ENCODE data around the gene PHLDA3. TPM values are rescaled to one million over a fixed set of nuclear protein-coding genes. Genes with fewer than 3 reads are reported as not detected.

The PHLDA3 gene
- total RNA-seq, 1 donor from 2014 or later: 0.18 TPM

GRCh38 chr1:201463071-201463552 is 5.9 kb downstream of the PHLDA3 start:
- Mint-ChIP-seq H3K27ac (no peak overlapping the region), H3K36me3 (ENCODE audit: low read depth) (no peaks in the 10 kb centered on the region), H3K4me1 (no peaks in the 10 kb centered on the region), H3K9me3 (no peaks in the 10 kb centered on the region), H3K4me3 (no peak overlapping the region), H3K27me3 (peaks cover 12% of the 10 kb centered on the region)
- ChIA-PET CTCF (no interaction called here), POLR2A (no interaction called here)
- intact Hi-C loops (cut with micrococcal nuclease): no loop called here
- TF ChIP-seq CTCF (IDR thresholded peaks at IDR 0.05): no peak
- ATAC-seq (ENCODE audit: low read depth) (no peak), DNase-seq (no peak)

- Mint-ChIP-seq H3K4me1 (no peaks in the 10 kb centered on the region), H3K9me3 (no peaks in the 10 kb centered on the region), H3K36me3 (ENCODE audit: low read depth) (no peaks in the 10 kb centered on the region), H3K4me3 (no peak overlapping the region), H3K27me3 (peaks cover 5% of the 10 kb centered on the region), H3K27ac (no peak overlapping the region)
- no peak for TF ChIP-seq CTCF (IDR thresholded peaks at IDR 0.05)
- ATAC-seq (ENCODE audit: low read depth): no peak
- POLR2A ChIA-PET: no interaction called here
- CTCF ChIA-PET: no interaction called here
- intact Hi-C loops (cut with micrococcal nuclease): no loop called here
- DNase-seq: no peak
These were observed 7.1 kb downstream of the PHLDA3 start for GRCh38 chr1:201461645-201462441.

- Mint-ChIP-seq H3K9me3 (no peaks in the 10 kb centered on the region), H3K4me3 (no peak overlapping the region), H3K36me3 (ENCODE audit: low read depth) (no peaks in the 10 kb centered on the region), H3K4me1 (no peaks in the 10 kb centered on the region), H3K27me3 (peaks cover 5% of the 10 kb centered on the region), H3K27ac (no peak overlapping the region)
- CTCF ChIA-PET: no interaction called here
- POLR2A ChIA-PET: no interaction called here
- DNase-seq (no peak), ATAC-seq (ENCODE audit: low read depth) (no peak)
- intact Hi-C loops (cut with micrococcal nuclease): no loop called here
- TF ChIP-seq CTCF (IDR thresholded peaks at IDR 0.05): no peak
These were observed 8.0 kb downstream of the PHLDA3 start for GRCh38 chr1:201460814-201461644.

GRCh38 chr1:201459775-201460174 is 9.2 kb downstream of the PHLDA3 start:
- Mint-ChIP-seq H3K4me1 (no peaks in the 10 kb centered on the region), H3K36me3 (ENCODE audit: low read depth) (no peaks in the 10 kb centered on the region), H3K9me3 (no peaks in the 10 kb centered on the region), H3K27me3 (peaks cover 2% of the 10 kb centered on the region), H3K4me3 (no peak overlapping the region), H3K27ac (no peak overlapping the region)
- no peak for ATAC-seq (ENCODE audit: low read depth)
- CTCF ChIA-PET: no interaction called here
- no peak for DNase-seq
- POLR2A ChIA-PET: no interaction called here
- no peak for TF ChIP-seq CTCF (IDR thresholded peaks at IDR 0.05)
- intact Hi-C loops (cut with micrococcal nuclease): no loop called here

- ATAC-seq (ENCODE audit: low read depth) (no peak), DNase-seq (no peak)
- intact Hi-C loops (cut with micrococcal nuclease): no loop called here
- Mint-ChIP-seq H3K27ac (no peak overlapping the region), H3K36me3 (ENCODE audit: low read depth) (no peaks in the 10 kb centered on the region), H3K4me1 (no peaks in the 10 kb centered on the region), H3K27me3 (peaks cover 4% of the 10 kb centered on the region), H3K4me3 (no peak overlapping the region), H3K9me3 (no peaks in the 10 kb centered on the region)
- ChIA-PET POLR2A (no interaction called here), CTCF (no interaction called here)
- no peak for TF ChIP-seq CTCF (IDR thresholded peaks at IDR 0.05)
These were observed 9.9 kb downstream of the PHLDA3 start for GRCh38 chr1:201459052-201459451.

Data from activated B cell treated with CpG ODN at 0.5 μM for 24 hours (primary cell).